ENCODE measurements around the gene KRT71.

- TF ChIP-seq CTCF (IDR thresholded peaks at IDR 0.05 in 4 of 5, conservative IDR thresholded peaks at IDR 0.05 in 1 of 5) = no peak
- no peak for TF ChIP-seq POLR2A (IDR thresholded peaks at IDR 0.05)
Observed at GRCh38 chr12:52575256-52575655, 22.3 kb upstream of the KRT71 start.
